Activated gamma-delta T cell (primary cell): Measurements from ENCODE around the gene ZNF792.
"Not testable (repeated sequence)": the region's sequence is repeated elsewhere in the genome, so short reads cannot be mapped to it uniquely, and the experiment has no call there.

ENCODE experiments used
- DNase-seq: peaks from one replicate; lab custom pipeline; 2025; lab: John Stamatoyannopoulos, UW

Gene ZNF792

GRCh38 chr19:34925278-34925855, 38.7 kb downstream of the ZNF792 start:
- no peak for DNase-seq

GRCh38 chr19:34920090-34920786, 43.8 kb downstream of the ZNF792 start:
- DNase-seq: not testable (repeated sequence)

- DNase-seq: no peak
These were observed 45.8 kb downstream of the ZNF792 start for GRCh38 chr19:34918190-34918589.

DNA sequence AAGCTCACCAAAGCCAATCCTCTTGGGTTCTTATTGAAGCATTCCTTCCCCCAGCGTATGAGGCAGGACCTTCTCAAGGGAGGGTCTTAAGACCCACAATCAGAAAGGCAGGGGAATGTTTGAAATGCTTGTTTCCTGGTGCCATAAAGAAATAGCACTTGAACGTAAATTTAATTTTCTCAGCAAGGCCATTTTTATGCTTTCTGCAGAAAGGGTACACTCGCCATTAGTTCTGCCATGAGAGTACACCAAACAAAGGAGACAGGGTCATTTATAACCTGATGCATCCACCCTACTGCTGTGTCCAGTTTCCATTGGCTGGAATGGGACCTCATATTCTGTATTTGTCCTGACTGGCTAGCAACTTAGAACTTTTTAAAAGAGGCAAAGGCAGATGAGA, 46.9 kb downstream of the ZNF792 start:
- not testable (repeated sequence) for DNase-seq

DNA sequence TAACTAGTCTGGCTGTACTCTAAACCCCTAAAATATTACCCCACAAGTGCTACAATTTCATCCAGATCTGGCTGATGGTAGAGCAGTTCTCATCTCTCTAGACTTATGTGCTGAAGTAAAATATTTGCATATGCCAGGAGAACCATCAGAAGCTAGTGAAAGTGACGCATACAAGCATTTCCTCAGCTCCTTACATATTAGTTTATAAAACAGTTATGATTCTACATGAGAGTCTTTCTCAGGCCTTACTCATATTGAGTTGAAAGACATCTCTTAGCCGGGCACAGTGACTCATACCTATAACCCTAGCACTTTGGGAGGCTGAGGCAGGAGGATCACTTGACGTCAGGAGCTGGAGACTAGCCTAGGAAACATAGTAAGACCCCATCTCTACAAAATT, 53.3 kb downstream of the ZNF792 start:
- DNase-seq: no peak
